LHCN-M2 (cell line): ENCODE data around the gene ERMN. TPM values are rescaled to one million over a fixed set of nuclear protein-coding genes. Genes with fewer than 3 reads are reported as not detected.
A peak's percentile ranks its signal among the peaks of the same experiment; 100 is the strongest.

Source experiments
- DNase-seq: peaks from one replicate; pipeline ENCODE4 v3.0.0-alpha.2; 2012; ENCODE audit warnings: low read depth
- total RNA-seq: library from RNA; depleted of rRNA; stranded (reverse); fragments of >200 nt; gene quantifications from 2 replicates; pipeline ENCODE4 v1.2.3, GENCODE V29; 2014

The ERMN gene
- total RNA-seq, 1 experiment from 2014 or later: not detected

DNA sequence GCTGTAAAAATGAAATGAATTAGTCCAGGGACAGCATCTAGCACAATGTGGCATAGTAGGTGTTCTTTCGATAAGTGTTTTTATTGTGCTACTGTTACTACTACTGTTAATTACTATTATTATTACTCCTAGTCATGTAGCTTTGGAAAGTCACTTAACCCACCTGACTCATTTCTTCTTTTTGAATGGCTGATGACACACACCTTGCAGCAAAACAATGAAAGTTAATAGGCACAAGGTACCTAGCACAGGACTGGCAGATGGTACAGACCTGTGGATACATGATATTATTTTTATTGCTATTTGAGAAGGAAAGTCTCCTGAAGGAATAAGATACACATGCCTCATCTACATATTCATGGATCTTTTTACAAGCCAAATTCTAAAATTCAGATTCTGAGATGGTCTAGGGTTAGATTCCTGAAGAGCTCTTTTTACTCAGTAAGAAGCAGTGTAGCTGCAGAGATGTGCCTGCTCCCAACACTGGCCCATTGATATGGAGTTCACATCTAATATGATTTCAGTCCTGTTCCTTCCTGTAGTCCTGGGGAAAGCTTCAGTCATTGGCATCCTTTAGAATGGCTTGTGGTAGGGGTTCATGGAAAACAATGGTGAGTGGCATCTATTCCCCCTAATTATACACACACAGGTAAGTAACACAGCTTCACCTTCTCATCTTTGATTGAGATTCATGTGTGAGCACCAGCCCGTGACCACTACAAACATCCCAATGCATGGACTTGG, 7.9 kb upstream of the ERMN start:
- no peak for DNase-seq

DNA sequence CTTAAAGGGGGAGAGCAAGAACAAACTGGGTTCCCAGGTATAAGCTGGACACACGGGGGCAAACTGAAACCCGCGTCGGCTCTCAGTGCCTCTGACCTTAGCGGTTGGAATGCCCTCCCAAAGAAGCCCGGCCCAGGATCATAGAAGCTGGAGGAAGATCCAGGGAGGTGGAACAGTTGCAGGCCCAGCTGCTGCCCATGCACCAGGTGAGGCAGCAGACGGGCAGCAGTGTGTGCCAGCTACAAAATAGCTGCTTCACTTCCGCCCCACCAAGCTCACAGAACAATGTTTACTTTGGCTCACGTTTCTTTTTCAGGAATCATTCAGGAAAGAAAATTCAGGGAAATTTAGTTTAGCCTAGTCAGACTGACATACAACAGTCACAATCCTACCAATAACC, 3.9 kb upstream of the ERMN start:
- no peak for DNase-seq

DNA sequence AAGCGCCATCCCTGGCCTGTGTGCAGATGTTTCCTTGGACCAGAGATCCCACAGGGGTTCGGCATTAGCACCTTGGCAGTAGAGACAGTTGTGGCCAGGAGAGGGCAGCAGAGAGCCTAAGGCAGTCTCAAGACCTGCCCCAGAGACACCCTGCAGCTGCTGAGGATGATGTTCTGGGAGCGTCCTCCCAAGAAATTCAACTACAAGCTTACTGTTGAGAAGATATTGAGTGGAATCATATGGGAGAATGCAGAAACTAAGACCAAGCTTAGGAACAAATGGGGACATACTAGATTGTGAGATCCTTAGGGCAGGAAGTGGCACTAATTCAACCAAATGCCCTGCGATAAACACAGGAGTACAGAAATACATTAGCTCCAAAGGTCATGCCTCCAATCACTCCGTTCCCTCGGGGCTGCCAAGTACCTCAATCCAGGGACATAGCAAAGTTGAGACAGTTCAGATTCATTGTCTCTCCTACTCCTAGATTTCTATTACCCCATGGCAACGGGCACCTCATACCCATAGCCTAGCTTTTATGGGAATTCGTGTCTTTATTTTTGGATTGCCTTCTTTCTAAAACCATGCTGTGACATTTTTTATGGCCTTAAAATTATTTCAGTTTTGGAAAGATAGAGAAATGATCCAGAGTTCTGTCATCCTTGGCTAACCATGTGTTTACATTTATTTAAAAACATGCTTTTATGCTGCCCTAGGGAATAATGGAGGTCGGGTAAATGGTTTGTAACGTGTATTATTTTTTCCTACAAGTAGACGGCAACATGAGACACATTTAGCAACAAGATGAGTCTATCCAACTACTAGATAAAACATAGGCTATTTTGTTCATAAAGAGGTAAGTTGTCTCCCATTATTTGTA, 2.2 kb upstream of the ERMN start:
- peak; percentile 78 for DNase-seq

DNA sequence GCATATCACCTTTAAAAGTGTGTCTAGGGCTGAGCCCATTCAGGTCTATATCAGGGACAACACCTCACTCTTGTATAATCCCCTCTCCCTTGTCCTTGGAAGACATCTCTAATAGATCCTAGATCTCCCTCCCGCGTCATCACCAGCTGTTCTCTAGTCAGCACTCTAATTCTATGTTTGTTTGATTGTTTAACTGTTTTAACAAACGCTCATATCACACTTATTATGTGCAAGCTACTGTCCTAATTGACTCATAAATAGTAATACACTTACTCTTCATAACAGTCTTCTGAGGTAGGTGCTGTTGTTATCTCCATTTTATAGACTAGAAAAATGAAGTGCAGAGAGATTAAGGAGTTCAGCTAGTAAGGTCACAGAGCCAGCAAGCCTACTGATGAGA, 1.6 kb upstream of the ERMN start:
- no peak for DNase-seq

DNA sequence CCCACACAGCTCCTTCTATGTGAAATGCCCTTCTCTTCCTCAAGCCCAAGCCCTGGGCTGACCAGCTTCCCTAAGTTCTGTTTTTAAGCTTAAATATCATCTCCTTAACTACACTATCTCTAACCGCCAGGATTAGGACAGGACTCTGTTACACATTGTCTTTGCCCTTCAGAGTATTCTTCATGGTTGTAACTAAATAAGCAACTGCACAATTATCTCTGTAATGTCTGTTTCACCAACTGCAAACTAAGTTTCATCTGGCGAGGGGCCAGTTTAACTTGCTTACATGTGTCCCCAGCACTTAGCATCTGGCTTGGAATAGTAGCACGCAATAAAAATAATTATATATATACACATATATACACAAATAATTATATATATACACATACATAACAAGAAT, 1.1 kb upstream of the ERMN start:
- no peak for DNase-seq

DNA sequence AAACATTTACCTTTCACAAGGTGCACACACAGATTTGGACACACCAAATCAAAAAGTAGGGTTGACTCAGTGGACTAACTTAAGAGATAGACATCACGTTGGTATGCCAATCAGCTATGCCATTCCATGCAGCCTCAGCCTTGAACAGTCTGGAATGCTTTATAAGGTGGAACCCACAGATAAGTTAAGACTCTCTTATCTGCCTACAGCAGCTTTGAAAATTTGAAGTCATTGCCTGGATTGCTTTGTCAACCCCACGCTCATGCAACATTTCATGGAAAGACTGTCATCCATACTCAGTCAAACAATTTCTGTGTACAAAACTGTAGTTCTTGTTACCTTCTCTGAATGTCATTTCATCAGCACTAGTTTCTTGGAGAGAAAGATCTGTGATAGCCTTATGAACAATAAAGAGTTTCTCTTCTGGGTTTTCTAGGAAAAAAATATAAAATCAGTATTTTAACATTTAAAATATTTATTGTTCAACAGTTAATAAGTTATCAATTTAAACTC, 1.2 kb downstream of the ERMN start:
- no peak for DNase-seq

DNA sequence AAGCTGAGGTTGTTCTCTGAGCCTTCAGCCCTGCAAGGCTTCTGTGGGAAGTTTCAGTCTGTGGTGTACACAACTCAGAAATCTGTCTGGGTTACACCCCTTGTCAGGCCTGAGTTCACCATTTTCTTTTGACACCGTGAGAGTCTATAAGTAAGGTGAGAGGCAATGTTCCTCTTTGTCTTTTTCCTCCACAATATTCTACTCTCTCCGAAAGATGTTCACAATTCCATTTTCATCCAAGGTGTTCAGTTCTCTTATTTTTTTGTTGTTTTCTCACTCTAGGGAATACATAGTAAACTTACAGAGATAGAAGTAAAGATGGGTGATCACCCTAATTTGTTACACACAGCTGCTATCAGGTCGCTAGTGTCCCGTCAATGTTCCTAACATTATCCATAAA, 3.2 kb downstream of the ERMN start:
- no peak for DNase-seq

DNA sequence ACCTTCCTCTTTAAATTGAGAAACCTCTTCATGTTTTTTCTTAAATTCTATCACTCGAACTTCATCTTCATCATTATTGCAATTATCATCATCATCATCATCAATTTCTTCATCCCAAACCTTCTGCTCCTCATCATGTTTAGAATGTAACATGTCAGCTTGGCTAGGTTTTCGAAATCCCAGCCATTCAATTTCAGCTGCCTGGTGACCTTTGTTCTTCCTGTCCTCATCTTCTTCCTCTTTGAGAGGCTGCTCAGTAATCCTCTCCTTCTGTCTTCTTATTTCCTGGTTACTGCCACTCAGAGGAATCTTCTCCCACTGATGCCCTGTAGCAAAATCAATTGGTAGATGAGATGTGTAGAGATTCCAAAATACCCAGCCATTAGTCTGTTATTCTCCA, 4.2 kb downstream of the ERMN start:
- no peak for DNase-seq

DNA sequence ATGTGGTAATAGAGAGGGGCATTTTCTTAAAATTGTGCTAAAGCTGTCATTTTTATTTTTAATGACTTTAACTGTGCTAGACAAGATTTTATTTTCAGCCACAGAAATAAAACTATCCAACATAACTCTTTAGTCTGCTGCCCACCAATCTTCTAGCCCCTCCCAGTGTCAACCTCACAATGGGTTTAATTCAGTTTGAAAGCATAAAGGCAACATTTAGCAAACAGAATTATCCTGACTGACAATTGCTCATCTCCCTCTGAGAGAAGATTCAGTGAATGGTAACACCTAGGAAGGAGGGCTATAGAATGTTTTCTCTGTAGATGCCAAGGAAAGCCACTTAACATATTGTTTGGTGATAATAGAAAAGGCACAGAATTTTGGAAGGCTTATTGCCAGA, 5.2 kb downstream of the ERMN start:
- no peak for DNase-seq

DNA sequence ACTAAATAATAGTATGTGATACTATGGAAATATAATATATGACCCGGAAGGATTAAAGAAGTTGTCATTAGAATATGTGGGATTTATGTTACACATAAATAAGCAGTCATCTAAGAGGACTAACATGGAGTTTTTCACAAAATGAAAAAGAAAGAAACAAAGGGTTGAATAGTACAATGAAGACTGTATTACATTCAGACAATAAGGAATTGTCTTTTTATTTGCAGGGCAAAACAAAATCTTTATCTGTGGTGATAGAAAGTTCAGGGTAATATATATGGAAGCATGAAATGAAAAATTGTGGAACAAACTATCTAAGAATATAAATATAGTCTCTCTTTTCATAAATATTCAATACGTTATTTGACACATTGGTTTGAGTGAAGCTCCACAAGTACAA, 5.8 kb downstream of the ERMN start:
- DNase-seq: no peak

DNA sequence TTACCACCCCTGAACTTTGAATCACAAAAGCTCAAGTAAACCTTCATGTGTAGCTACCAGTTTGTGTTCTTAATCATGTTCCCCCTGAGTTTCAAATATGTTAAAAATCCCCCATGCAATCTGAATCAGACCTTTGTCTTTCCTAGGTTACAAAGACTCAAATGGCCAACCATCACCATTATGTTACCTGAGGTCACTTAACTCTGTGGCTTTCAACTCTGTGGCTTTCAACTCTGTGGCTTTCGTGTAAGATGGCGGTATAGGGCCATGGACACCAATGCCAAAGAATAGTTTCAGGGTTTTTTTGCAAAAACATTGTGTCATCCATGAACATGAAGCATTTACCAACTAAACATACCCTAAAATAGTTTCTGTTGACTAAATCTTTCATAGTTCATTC, 6.7 kb downstream of the ERMN start:
- no peak for DNase-seq

DNA sequence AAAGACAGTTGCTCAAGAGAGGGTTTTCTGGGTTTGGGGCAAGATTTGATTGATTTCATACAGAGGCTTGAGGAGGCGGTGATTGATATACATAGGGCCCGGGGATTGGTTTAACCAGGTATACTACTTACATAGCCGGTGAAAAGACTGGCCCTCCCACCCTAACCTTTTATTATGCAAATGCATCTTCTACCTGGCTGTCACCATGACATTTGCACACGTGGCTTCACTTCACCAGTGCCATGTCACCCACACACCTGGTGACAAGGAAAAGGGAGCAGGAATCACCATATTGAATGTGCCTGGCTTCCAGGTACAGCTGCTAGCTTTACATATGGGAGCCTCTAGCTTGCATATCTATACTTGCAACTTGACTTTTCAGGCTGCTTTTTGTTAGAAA, 9.7 kb downstream of the ERMN start:
- no peak for DNase-seq

DNA sequence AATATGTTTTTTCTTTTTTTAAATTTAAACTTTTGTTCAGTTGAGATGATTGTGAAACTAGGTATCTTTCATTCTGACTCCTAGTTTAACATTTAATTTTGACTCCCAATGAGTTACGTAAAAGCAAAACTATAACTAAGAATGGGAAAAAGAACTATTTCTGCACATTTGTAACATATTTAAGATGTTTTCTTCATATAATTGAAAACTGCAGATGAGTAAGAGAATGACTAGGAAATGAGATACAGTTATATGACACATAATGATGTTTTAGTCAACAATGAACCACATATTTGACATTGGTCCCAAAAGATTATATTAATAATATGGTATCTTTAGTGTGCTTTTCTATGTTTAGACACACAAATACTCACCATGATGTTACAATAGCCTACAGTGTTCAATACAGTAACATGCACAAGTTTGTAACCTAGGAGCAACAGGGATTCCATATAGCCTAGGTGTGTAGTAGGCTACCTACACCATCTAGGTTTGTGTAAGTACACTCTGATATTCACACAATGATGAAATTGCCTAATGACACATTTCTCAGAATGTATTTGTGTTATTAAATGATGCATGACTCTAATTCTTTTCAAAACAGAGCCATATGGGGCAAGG, 12.6 kb downstream of the ERMN start:
- DNase-seq: peak; percentile 52

DNA sequence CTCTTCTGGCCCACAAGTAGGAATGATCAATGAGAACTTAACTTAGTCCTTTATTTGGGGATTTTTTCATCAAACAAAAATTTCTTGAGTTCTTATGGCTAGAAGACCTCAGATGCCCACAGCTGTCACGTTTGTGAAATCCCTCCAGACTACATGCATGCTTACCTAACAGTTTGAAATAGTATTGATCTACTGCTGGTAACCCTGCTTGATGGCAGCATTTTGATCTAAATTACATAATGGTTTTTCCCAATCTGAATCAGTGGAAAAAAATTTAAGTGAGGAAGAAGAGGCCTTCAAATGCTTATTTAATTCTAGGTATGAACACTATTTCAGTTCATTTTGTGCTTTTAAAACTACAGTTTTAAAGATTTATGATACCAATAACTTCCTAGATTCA, 13.9 kb downstream of the ERMN start:
- DNase-seq: no peak

DNA sequence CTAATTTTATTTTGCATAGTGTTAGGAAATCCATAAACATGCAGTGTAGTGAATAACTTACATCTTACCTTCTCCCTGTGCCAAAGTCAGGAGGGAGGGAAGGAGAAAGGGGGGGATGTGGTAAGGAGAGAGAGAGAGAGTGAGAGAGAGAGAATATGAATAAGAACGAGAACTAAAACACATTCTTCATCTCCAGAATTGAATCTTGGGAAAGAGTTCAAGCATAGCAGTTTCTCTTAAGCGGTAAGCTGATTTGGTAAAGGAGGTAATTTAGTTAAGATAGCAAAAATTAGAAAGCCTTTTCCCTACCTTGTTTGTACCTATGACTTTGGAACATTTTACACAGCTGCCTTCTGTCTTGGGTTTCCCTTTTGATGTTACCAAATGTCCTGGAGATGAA, 15.7 kb downstream of the ERMN start:
- DNase-seq: no peak

DNA sequence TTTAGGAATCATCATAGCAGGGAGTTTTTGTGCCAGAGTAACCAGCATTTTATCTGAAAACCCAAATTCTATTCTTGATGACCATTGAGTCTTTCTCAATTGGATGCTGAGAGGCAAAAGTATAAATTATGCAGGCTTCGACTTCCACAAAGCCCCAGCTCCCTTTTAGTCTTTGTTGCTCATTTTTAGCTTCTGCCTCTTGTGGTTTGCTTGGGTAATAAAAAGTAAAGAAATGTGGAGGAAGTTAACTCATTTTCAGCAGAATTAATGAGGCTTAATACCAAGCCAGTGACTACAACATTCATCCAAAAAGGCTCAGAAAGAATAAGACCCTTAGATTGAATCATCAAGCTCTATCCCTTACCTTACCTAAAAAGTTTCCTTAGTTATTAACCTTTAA, 18.6 kb downstream of the ERMN start:
- DNase-seq: no peak

DNA sequence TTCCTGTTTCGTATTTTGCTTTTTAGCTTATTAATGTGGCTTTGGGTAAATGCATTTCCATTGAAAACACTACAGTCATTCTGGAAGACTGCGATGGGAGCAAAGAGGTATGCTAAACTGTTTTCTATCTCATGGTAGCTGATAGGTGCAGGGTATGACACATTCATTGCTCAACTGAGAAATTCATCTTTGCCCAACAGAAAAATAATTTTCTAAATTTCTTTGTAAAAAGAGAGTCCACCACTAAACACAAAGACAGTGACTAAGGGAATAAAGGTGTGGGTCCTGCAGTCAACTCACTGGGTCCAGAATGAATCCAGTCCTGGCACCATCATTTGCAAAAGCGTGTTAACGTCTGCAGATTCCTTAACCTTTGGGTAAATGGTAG, 19.9 kb downstream of the ERMN start:
- DNase-seq: no peak

DNA sequence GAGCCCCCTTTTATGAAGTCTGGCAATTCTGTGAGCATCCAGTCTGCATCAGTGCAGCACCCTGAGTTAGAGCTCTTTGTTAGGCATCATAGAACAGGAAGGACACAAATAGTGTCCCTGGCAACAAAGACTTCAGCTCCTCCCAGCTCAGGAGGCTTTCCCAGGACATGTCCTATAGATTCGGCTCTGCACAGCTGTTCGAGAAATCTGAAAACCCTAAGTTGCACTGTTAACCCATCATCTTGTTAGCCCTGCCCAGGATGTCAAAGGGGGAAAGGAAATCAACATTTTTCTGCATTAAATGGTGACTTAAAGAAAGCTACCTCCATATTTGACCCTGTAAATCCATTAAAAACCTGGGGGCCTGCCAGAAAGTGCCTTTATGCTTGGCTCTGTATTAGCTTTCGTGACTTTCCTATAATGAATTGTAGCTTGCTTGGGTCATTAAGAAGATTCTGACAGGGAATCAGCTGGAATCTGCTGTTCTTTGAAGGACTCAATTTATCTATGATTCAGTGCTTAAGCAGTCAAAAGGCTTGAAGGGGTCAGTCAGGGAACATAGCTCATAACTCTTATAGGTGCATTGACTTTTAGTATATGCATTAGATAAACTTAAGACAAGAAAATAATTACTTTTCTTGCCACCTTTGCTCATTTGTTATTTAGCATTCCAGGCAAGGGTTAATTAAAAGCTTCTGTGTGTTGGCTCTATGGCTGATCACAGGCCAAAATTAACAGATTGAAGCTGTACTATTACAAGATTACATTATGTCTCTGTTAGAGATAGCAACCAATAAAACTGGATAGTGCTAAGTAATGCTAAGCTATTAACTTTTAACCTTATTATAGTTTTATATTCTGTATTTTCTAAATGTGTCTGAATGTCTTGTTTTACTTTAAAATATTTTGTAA, 20.6 kb downstream of the ERMN start:
- DNase-seq: peak; percentile 77

DNA sequence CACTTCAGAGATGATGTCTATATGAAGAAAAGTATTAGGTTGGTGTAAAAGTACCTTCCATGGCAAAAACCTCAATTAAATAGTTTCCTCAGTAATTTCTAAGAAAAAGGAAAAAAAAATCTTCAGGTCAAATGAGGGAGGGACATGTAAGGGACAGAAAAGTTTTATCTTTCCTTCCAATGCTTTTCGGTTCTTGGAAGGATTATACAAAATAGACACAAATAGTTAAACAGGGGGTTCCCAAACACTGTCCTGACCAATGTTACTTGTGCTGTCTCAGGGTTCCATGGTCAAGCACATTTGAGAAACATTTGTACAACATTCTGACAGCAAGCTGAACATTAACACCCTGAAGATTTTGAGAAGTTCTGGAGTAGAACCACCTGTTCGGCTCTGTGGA, 22.0 kb downstream of the ERMN start:
- no peak for DNase-seq

DNA sequence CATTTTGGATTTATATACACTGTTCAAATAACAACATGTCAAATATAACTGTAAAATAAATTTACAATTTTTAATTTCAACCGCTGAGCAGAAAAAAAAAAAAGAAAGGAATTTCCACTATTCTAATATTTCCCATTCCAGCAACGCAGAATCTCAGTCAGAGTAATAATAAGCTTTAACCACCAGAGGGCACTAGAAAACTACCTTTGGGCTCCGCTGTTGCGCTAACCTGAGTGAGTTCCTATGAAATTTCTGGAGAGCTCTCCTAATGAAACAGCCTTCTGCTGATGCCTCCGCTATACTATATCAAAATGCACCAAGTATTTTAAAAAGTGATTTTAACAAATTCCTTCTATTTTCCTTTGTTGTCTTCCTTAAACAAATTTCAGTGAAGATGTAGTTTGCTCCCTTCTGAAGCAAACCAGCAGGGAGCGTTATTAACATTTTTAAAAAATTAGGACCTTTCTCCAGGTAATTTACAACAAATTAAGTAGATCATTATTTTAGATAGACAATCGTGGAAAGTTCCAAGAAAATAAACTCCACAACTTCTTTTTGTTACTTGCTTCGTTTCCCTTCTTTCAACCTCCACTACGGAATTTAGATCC, 23.0 kb downstream of the ERMN start:
- peak; percentile 61 for DNase-seq

DNA sequence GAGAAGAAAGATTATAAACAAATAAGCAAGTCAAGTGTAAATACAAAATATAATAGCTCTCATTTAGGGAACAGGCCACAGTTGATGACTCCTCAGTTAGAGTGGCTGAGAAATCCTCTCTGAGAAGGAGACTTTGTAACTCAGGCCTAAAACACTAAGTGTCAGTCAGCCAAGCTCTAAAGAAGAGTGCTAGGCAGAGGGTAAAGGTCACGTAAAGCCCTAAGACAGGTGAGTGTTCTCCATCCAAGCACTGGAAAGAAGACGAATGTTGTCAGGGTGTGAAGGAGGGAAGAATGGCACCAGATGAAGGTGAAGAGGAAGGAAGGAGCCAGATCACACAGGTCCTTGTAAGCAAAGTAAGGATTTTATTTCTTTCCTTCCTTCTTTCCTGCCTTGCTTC, 24.3 kb downstream of the ERMN start:
- no peak for DNase-seq
